AG04449 (cell line): ENCODE measurements around the gene CPNE6.

Experiments
- CTCF ChIA-PET: fragments of 350-600 bp; formaldehyde crosslinking; extraction: SDS; loops from one replicate; lab custom pipeline; 2021; ENCODE audit warnings: antibody characterized with exemption; lab: Yijun Ruan, JAX
- POLR2A ChIA-PET: fragments of 400-600, 350-600 bp; formaldehyde crosslinking; extraction: SDS; loops from one replicate; lab custom pipeline; 2020; ENCODE audit warnings: antibody characterized with exemption, inconsistent platforms; lab: Yijun Ruan, JAX
- DNase-seq: peaks from one replicate; pipeline ENCODE4 v3.0.0-alpha.2; 2010; ENCODE audit warnings: low read depth, low spot score
- H3K4me3 ChIP-seq: 2 replicates; pipeline ENCODE4 v1.5.1; 2011; ENCODE audit warnings: low read depth, mild to moderate bottlenecking, control low read depth, low read length
- TF ChIP-seq, protein P1 (sequence below): IDR thresholded peaks from one replicate; pipeline ENCODE4 v1.5.1; 2011; ENCODE audit warnings: mild to moderate bottlenecking, moderate library complexity, low read length, control low read depth, inconsistent platforms; ENCODE audit not compliant: insufficient read depth; ENCODE audit errors: missing control alignments

CPNE6 gene

GRCh38 chr14:24051789-24052655 is 19.3 kb upstream of the CPNE6 start, which contains the start of gene CARMIL3:
TSS of gene CARMIL3 (plus strand) at chr14:24052009. CDS start at chr14:24052154, 145 bp downstream.
- ChIA-PET POLR2A (interaction anchor here (0.7 to 2.2 kb wide), 2 partner anchors 42 to 380 kb away, joined by 3 to 7 read pairs; partner anchors contain the start of gene PCK2), CTCF (interaction anchor here (0.8 to 3.6 kb wide), 12 partner anchors 8 to 245 kb away, joined by 3 to 43 read pairs (median 4); partner anchors contain the start of genes DCAF11, NRL and PCK2)
- peak within 1 kb of the TSS; percentile 58 for H3K4me3 ChIP-seq
- TF ChIP-seq, protein P1, sequence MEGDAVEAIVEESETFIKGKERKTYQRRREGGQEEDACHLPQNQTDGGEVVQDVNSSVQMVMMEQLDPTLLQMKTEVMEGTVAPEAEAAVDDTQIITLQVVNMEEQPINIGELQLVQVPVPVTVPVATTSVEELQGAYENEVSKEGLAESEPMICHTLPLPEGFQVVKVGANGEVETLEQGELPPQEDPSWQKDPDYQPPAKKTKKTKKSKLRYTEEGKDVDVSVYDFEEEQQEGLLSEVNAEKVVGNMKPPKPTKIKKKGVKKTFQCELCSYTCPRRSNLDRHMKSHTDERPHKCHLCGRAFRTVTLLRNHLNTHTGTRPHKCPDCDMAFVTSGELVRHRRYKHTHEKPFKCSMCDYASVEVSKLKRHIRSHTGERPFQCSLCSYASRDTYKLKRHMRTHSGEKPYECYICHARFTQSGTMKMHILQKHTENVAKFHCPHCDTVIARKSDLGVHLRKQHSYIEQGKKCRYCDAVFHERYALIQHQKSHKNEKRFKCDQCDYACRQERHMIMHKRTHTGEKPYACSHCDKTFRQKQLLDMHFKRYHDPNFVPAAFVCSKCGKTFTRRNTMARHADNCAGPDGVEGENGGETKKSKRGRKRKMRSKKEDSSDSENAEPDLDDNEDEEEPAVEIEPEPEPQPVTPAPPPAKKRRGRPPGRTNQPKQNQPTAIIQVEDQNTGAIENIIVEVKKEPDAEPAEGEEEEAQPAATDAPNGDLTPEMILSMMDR, result no peak
- no peak for DNase-seq

DNA sequence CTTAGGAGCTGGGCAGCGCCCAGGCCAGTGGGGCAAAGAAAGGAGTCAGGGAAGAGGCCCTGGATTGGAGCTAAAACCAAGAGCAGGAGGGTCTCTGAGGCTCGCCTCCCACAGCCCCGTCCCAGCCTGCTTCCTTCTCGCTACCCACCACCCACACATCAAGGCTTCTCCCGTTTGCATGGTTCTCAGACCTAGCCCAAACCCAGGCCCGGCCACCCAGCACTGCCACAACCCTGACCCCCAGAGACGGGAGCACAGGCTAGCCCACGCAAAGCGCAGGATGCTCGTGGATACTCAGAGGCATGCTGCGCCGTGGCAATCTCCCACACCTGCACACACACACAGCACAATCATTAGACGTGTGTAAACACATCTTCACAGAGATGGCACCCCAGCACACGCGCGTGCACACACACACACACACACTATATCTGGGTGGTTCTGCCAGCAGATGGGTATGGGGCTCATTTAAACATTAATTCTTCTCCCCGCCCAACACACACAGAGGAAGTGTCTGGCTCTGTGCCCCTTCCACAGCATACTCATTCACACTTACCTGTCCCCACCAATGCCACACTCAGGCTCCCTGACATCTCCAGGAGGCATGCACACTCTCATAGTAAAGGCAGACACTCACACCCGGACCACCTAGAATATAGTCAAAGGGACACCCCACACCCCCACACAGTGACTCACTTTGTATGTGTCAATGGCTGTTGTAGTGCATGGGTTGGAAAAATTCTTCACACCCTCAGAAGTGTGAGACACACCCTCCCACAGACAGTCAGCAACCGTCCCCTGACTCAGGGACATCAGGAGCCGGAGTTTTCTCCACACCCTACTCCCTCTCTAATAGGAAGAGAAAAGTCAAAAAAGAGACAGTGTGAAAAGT is 18.5 kb upstream of the CPNE6 start:
- H3K4me3 ChIP-seq, result no peak overlapping the region; the same call in 1 of the 2 replicates
- CTCF ChIA-PET, result interaction anchor here (0.8 to 14.5 kb wide), 11 partner anchors 8 to 244 kb away, joined by 3 to 536 read pairs (median 5); partner anchors contain the start of gene PCK2
- TF ChIP-seq, protein P1, result no peak
- no peak for DNase-seq
- POLR2A ChIA-PET, result interaction anchor here (1.0 to 2.2 kb wide), 2 partner anchors 41 kb away, joined by 3 to 7 read pairs; partner anchors contain the start of gene PCK2

DNA sequence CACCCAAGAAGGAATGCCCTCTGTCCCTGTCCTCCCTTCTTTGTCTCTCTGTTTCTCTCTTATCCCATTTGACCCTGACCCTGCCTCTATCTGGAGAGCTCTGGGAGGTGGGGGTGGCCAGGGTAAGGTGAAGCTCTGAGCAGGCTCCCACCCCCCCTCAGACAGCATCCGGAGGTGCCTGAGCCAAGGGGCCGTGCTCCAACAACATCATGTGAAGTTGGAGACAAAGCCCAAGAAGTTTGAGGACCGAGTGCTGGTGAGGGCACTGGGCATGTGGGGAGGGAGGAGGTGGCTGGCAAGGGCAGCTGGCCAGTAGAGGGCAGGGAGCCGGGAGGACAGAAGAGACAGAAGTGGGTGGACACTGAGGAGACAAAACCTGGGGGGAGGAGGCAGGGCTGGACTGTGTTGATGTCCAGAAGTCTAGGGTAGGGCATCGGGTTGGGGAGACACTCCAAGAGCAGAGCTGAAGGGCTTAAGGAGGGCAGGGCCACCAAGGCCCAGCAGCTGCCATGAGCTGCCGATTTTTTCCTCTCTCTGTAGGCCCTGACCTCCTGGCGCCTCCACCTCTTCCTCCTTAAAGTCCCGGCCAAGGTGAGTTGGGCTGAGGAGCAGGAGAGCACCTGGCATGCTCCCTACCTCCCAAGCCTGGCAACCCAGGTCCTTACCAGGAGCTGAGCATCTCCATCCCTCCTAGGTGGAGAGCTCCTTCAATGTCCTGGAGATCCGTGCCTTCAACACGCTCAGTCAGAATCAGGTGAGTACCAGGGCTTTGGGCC is 17.6 kb upstream of the CPNE6 start:
- TF ChIP-seq, protein P1, result no peak
- ChIA-PET POLR2A (interaction anchor here (0.6 to 1.0 kb wide), 2 partner anchors 40 to 54 kb away, joined by 3 read pairs; partner anchors contain the start of gene PCK2), CTCF (interaction anchor here (1.1 to 14.5 kb wide), 6 partner anchors 10 to 244 kb away, joined by 5 to 536 read pairs (median 70); partner anchors contain the start of genes CPNE6 and PCK2)
- DNase-seq, result no peak
- H3K4me3 ChIP-seq, result no peak overlapping the region

GRCh38 chr14:24054324-24054641 is 17.1 kb upstream of the CPNE6 start:
- POLR2A ChIA-PET, result interaction anchor here (0.6 to 1.0 kb wide), 2 partner anchors 39 to 54 kb away, joined by 3 read pairs; partner anchors contain the start of gene PCK2

GRCh38 chr14:24054646-24055045 is 16.7 kb upstream of the CPNE6 start:
- ChIA-PET POLR2A (no interaction called here), CTCF (interaction anchor here (1.1 to 14.5 kb wide), 6 partner anchors 11 to 243 kb away, joined by 5 to 536 read pairs (median 70); partner anchors contain the start of genes CPNE6 and PCK2)
- no peak overlapping the region for H3K4me3 ChIP-seq
- TF ChIP-seq, protein P1, result no peak
- DNase-seq, result no peak

More at GRCh38 chr14:24054324-24054641, 17.1 kb upstream of the CPNE6 start:
- CTCF ChIA-PET, result interaction anchor here (1.1 to 14.5 kb wide), 6 partner anchors 11 to 243 kb away, joined by 5 to 536 read pairs (median 70); partner anchors contain the start of genes CPNE6 and PCK2
- TF ChIP-seq, protein P1, result no peak
- no peak for DNase-seq
- H3K4me3 ChIP-seq, result no peak overlapping the region
